H1 (cell line): ENCODE data around the gene C1orf116. TPM values are rescaled to one million over a fixed set of nuclear protein-coding genes. Genes with fewer than 3 reads are reported as not detected.

Source experiments
- FOSL1 ChIP-seq: IDR thresholded peaks from 2 replicates; pipeline ENCODE4 v1.6.1; 2011; ENCODE audit warnings: mild to moderate bottlenecking, low read depth, low read length, moderate library complexity; ENCODE audit not compliant: insufficient read depth
- RFX5 ChIP-seq: IDR thresholded peaks from 2 replicates; pipeline ENCODE4 v1.6.1; 2011; ENCODE audit warnings: low read depth, low read length, improper control_type of control experiment, borderline replicate concordance
- SIRT6 ChIP-seq: IDR thresholded peaks from one replicate; pipeline ENCODE4 v1.7.1; 2012; ENCODE audit warnings: low read length, inconsistent platforms
- SIX5 ChIP-seq: IDR thresholded peaks from 2 replicates; pipeline ENCODE4 v1.6.1; 2011; ENCODE audit warnings: mild to moderate bottlenecking, low read depth, low read length
- SP2 ChIP-seq: IDR thresholded peaks from 2 replicates; pipeline ENCODE4 v1.6.1; 2012; ENCODE audit warnings: mild to moderate bottlenecking, low read length, inconsistent platforms
- polyA plus RNA-seq, 7 experiments: library from polyadenylated mRNA; depleted of rRNA in 3 of 7; stranded (reverse) in 5 of 7; unstranded in 2 of 7; fragments of >200 nt in 5 of 7; fragments of 200-250 nt in 2 of 7; gene quantifications; 1 replicate in 5 of 7; 2 replicates in 1 of 7; 4 replicates in 1 of 7; pipeline versions ENCODE4 v1.2.1 to v1.2.3, GENCODE V29; 2011 to 2013; ENCODE audit warnings: missing spikeins in 2 of 7, mixed read lengths in 2 of 7
- total RNA-seq: library from RNA; stranded (reverse); fragmentation: NEBNext Ultra II Directional; extraction: Animal tissue kit (Norgen Biotek cat#: 25700); gene quantifications from 2 replicates; pipeline ENCODE4 v1.2.1, GENCODE V29; 2021
- TF ChIP-seq, protein P1 (sequence below): fragments of 300-600 bp; sonication (generic); IDR thresholded peaks from 2 replicates; pipeline ENCODE4 v1.7.1; 2012; ENCODE audit warnings: low read length, moderate library complexity, mild to moderate bottlenecking, inconsistent platforms; ENCODE audit not compliant: insufficient replicate concordance
- TF ChIP-seq, protein P2 (sequence below), 3 experiments: IDR thresholded peaks; 1 replicate in 2 of 3; 2 replicates in 1 of 3; pipeline versions ENCODE4 v1.5.1 to v1.6.1; 2011; ENCODE audit warnings: low read length in 3 of 3, mild to moderate bottlenecking in 3 of 3, inconsistent platforms in 2 of 3, low read depth in 1 of 3, moderate library complexity in 1 of 3; ENCODE audit not compliant: insufficient read depth in 1 of 3; ENCODE audit errors: control extremely low read depth in 1 of 3

C1orf116 gene
- total and polyA plus RNA-seq, 2 of the 8 experiments (the other 6 are each of a cell fraction or from before 2014, with no cell fraction given), result 2.2 to 3.9 TPM

DNA sequence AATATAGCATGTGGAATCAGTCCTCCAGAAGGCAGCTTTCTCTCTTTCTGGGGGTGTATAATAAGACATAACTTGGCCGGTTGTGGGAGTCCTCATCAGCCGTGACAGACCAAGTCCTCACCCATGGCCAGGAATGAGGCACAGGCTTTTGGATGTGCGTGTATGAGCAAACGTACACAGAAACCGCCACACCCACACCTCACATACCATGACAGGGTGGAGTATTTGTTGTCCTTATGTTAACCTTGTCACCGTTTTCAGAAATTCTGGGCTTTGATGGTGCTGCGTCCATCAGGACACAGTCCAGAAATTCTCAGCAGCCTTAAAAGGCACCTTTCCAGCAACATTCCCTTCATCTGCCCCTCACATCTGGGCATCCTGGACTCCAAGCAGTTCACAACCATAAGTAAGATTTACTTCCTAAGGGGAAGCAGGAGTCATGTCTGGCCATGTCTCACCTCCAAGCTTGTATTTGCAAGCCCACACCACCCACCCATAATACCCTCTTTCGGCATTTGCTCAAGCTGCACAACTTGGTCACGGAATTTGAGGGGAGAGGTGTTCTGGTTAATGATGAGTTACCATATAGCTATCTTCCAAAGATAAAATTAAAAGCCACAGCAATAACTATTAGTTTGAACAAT lies 12.4 kb downstream of the C1orf116 start (continued):
- TF ChIP-seq, protein P1, sequence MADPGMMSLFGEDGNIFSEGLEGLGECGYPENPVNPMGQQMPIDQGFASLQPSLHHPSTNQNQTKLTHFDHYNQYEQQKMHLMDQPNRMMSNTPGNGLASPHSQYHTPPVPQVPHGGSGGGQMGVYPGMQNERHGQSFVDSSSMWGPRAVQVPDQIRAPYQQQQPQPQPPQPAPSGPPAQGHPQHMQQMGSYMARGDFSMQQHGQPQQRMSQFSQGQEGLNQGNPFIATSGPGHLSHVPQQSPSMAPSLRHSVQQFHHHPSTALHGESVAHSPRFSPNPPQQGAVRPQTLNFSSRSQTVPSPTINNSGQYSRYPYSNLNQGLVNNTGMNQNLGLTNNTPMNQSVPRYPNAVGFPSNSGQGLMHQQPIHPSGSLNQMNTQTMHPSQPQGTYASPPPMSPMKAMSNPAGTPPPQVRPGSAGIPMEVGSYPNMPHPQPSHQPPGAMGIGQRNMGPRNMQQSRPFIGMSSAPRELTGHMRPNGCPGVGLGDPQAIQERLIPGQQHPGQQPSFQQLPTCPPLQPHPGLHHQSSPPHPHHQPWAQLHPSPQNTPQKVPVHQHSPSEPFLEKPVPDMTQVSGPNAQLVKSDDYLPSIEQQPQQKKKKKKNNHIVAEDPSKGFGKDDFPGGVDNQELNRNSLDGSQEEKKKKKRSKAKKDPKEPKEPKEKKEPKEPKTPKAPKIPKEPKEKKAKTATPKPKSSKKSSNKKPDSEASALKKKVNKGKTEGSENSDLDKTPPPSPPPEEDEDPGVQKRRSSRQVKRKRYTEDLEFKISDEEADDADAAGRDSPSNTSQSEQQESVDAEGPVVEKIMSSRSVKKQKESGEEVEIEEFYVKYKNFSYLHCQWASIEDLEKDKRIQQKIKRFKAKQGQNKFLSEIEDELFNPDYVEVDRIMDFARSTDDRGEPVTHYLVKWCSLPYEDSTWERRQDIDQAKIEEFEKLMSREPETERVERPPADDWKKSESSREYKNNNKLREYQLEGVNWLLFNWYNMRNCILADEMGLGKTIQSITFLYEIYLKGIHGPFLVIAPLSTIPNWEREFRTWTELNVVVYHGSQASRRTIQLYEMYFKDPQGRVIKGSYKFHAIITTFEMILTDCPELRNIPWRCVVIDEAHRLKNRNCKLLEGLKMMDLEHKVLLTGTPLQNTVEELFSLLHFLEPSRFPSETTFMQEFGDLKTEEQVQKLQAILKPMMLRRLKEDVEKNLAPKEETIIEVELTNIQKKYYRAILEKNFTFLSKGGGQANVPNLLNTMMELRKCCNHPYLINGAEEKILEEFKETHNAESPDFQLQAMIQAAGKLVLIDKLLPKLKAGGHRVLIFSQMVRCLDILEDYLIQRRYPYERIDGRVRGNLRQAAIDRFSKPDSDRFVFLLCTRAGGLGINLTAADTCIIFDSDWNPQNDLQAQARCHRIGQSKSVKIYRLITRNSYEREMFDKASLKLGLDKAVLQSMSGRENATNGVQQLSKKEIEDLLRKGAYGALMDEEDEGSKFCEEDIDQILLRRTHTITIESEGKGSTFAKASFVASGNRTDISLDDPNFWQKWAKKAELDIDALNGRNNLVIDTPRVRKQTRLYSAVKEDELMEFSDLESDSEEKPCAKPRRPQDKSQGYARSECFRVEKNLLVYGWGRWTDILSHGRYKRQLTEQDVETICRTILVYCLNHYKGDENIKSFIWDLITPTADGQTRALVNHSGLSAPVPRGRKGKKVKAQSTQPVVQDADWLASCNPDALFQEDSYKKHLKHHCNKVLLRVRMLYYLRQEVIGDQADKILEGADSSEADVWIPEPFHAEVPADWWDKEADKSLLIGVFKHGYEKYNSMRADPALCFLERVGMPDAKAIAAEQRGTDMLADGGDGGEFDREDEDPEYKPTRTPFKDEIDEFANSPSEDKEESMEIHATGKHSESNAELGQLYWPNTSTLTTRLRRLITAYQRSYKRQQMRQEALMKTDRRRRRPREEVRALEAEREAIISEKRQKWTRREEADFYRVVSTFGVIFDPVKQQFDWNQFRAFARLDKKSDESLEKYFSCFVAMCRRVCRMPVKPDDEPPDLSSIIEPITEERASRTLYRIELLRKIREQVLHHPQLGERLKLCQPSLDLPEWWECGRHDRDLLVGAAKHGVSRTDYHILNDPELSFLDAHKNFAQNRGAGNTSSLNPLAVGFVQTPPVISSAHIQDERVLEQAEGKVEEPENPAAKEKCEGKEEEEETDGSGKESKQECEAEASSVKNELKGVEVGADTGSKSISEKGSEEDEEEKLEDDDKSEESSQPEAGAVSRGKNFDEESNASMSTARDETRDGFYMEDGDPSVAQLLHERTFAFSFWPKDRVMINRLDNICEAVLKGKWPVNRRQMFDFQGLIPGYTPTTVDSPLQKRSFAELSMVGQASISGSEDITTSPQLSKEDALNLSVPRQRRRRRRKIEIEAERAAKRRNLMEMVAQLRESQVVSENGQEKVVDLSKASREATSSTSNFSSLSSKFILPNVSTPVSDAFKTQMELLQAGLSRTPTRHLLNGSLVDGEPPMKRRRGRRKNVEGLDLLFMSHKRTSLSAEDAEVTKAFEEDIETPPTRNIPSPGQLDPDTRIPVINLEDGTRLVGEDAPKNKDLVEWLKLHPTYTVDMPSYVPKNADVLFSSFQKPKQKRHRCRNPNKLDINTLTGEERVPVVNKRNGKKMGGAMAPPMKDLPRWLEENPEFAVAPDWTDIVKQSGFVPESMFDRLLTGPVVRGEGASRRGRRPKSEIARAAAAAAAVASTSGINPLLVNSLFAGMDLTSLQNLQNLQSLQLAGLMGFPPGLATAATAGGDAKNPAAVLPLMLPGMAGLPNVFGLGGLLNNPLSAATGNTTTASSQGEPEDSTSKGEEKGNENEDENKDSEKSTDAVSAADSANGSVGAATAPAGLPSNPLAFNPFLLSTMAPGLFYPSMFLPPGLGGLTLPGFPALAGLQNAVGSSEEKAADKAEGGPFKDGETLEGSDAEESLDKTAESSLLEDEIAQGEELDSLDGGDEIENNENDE, result no peak
- TF ChIP-seq, protein P2, sequence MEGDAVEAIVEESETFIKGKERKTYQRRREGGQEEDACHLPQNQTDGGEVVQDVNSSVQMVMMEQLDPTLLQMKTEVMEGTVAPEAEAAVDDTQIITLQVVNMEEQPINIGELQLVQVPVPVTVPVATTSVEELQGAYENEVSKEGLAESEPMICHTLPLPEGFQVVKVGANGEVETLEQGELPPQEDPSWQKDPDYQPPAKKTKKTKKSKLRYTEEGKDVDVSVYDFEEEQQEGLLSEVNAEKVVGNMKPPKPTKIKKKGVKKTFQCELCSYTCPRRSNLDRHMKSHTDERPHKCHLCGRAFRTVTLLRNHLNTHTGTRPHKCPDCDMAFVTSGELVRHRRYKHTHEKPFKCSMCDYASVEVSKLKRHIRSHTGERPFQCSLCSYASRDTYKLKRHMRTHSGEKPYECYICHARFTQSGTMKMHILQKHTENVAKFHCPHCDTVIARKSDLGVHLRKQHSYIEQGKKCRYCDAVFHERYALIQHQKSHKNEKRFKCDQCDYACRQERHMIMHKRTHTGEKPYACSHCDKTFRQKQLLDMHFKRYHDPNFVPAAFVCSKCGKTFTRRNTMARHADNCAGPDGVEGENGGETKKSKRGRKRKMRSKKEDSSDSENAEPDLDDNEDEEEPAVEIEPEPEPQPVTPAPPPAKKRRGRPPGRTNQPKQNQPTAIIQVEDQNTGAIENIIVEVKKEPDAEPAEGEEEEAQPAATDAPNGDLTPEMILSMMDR (IDR thresholded peaks at IDR 0.05; ENCODE audit: control extremely low read depth in 1 of 3, insufficient read depth in 1 of 3, low read depth in 1 of 3, low read length in 3 of 3), result no peak
- TF ChIP-seq RFX5 (no peak), SIX5 (no peak), SIRT6 (no peak), FOSL1 (no peak), SP2 (no peak)
